Measurements from ENCODE around the gene ADGRE3.
"Not testable (repeated sequence)": the region's sequence is repeated elsewhere in the genome, so short reads cannot be mapped to it uniquely, and the experiment has no call there.

Gene ADGRE3

GRCh38 chr19:14639536-14640277, 34.9 kb downstream of the ADGRE3 start:
- no peaks in the 10 kb centered on the region for H3K36me3 Mint-ChIP-seq (ENCODE audit: low read depth)
- peaks cover 16% of the 10 kb centered on the region for H3K27me3 Mint-ChIP-seq
- peaks cover 15% of the 10 kb centered on the region for H3K9me3 Mint-ChIP-seq

DNA sequence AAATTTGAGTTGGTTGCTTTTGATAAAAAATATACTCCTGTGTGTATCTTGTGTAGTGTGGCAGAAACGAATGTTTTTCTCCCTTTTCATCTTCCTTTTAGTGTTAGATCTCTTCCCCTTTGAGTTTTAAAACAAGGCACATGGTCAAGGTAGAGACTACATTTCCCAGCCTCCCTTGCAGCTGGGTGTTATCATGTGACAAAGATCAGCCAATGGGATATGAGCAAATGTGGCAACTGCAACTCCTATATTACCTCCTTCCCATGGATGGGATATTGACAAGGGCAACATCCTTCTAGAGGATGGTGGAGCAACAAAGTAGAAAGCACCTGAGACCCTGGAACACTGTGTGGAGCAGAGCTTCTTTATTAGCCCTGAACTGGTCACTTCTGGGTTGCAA, 42.4 kb downstream of the ADGRE3 start:
- peaks cover 3% of the 10 kb centered on the region for H3K4me1 Mint-ChIP-seq (ENCODE audit: low read depth)
- no peak overlapping the region for H3K4me3 Mint-ChIP-seq
- no peaks in the 10 kb centered on the region for H3K36me3 Mint-ChIP-seq (ENCODE audit: low read depth)
- peaks cover 7% of the 10 kb centered on the region for H3K9me3 Mint-ChIP-seq
- no peak overlapping the region for H3K27ac Mint-ChIP-seq
- H3K27me3 Mint-ChIP-seq, result no peaks in the 10 kb centered on the region

More at GRCh38 chr19:14639536-14640277, 34.9 kb downstream of the ADGRE3 start:
- H3K4me3 Mint-ChIP-seq, result no peak overlapping the region
- no peaks in the 10 kb centered on the region for H3K4me1 Mint-ChIP-seq (ENCODE audit: low read depth)
- no peak overlapping the region for H3K27ac Mint-ChIP-seq

- H3K4me3 Mint-ChIP-seq, result no peak overlapping the region
- H3K27me3 Mint-ChIP-seq, result no peaks in the 10 kb centered on the region
- no peaks in the 10 kb centered on the region for H3K36me3 Mint-ChIP-seq (ENCODE audit: low read depth)
- H3K27ac Mint-ChIP-seq, result no peak overlapping the region
- peaks cover 3% of the 10 kb centered on the region for H3K9me3 Mint-ChIP-seq
- peaks cover 3% of the 10 kb centered on the region for H3K4me1 Mint-ChIP-seq (ENCODE audit: low read depth)
Observed at GRCh38 chr19:14629557-14629956, 45.1 kb downstream of the ADGRE3 start.

GRCh38 chr19:14624491-14624890, 50.2 kb downstream of the ADGRE3 start:
- not testable (repeated sequence) for H3K36me3 Mint-ChIP-seq (ENCODE audit: low read depth)

GRCh38 chr19:14619404-14619803, 55.2 kb downstream of the ADGRE3 start:
- no peak overlapping the region for H3K4me3 Mint-ChIP-seq
- no peak overlapping the region for H3K27ac Mint-ChIP-seq
- H3K27me3 Mint-ChIP-seq, result peaks cover 7% of the 10 kb centered on the region
- H3K36me3 Mint-ChIP-seq (ENCODE audit: low read depth), result peaks cover 6% of the 10 kb centered on the region
- H3K4me1 Mint-ChIP-seq (ENCODE audit: low read depth), result peaks cover 6% of the 10 kb centered on the region
- peaks cover 10% of the 10 kb centered on the region for H3K9me3 Mint-ChIP-seq

More at GRCh38 chr19:14624491-14624890, 50.2 kb downstream of the ADGRE3 start:
- not testable (repeated sequence) for H3K9me3 Mint-ChIP-seq; H3K27ac Mint-ChIP-seq; H3K4me1 Mint-ChIP-seq (ENCODE audit: low read depth); H3K4me3 Mint-ChIP-seq; H3K27me3 Mint-ChIP-seq

DNA sequence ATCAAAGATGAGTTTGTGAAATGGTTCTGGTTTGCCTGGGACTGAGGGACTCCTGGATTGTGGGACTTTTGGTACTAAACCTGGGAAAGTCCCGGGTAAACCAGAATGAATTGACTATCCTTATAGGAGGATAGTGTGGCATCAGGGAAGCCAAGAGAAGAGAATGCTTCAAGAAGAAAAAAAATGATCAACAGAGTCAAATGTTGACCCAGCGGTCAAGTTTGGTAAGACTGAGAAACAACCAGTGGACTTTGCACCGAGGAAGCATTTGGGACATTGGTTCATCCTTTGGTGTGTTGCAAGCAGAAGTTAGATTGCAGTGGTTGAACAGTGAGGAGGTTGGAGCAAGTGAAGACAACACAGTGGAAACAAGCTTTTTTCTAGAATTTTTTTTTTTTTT, 58.2 kb downstream of the ADGRE3 start:
- Mint-ChIP-seq H3K4me3 (no peak overlapping the region), H3K4me1 (ENCODE audit: low read depth) (peaks cover 11% of the 10 kb centered on the region), H3K27me3 (peaks cover 3% of the 10 kb centered on the region), H3K36me3 (ENCODE audit: low read depth) (peaks cover 6% of the 10 kb centered on the region), H3K9me3 (peaks cover 10% of the 10 kb centered on the region), H3K27ac (peak overlapping the region; percentile 46)

GRCh38 chr19:14615623-14616022, 59.0 kb downstream of the ADGRE3 start:
- Mint-ChIP-seq H3K27ac (no peak overlapping the region), H3K27me3 (peaks cover 3% of the 10 kb centered on the region), H3K36me3 (ENCODE audit: low read depth) (peaks cover 6% of the 10 kb centered on the region), H3K4me1 (ENCODE audit: low read depth) (peaks cover 11% of the 10 kb centered on the region), H3K4me3 (no peak overlapping the region), H3K9me3 (peaks cover 10% of the 10 kb centered on the region)

- Mint-ChIP-seq H3K9me3 (no peaks in the 10 kb centered on the region), H3K27ac (peak overlapping the region; percentile 50), H3K4me1 (ENCODE audit: low read depth) (peaks cover 11% of the 10 kb centered on the region), H3K36me3 (ENCODE audit: low read depth) (peaks cover 9% of the 10 kb centered on the region), H3K4me3 (no peak overlapping the region), H3K27me3 (peaks cover 3% of the 10 kb centered on the region)
Observed at GRCh38 chr19:14614099-14614412, 60.6 kb downstream of the ADGRE3 start.

DNA sequence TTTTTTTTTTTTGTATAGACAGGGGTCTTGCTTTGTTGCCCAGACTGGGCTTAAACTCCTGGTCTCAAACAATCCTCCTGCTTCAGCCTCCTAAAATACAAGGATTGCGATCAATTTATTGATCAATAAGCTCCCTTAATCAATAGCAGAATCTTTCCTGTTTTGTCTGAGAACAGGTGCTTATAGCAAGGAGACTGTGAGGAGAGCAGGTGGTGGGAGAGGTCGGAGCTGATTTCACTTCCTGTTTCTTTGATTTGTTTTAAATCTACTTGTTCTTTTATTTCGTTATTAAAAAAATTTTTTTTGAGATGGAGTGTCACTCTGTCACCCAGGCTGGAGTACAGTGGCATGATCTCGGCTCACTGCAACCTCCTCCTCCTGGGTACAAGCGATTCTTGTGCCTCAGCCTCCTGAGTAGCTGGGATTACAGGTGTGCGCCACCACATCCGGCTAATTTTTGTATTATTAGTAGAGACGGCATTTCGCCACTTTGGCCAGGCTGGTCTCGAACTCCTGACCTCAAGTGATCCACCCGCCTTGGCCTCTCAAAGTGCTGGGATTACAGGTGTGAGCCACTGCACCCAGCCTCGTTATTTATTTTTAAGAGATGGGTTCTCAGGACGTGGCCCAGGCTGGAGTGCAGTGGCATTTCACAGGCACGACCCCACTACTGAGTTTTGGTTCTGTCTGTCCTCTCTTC, 61.1 kb downstream of the ADGRE3 start:
- not testable (repeated sequence) for H3K27me3 Mint-ChIP-seq; H3K4me3 Mint-ChIP-seq; H3K9me3 Mint-ChIP-seq; H3K36me3 Mint-ChIP-seq (ENCODE audit: low read depth); H3K27ac Mint-ChIP-seq
- H3K4me1 Mint-ChIP-seq (ENCODE audit: low read depth), result peaks cover 11% of the 10 kb centered on the region

DNA sequence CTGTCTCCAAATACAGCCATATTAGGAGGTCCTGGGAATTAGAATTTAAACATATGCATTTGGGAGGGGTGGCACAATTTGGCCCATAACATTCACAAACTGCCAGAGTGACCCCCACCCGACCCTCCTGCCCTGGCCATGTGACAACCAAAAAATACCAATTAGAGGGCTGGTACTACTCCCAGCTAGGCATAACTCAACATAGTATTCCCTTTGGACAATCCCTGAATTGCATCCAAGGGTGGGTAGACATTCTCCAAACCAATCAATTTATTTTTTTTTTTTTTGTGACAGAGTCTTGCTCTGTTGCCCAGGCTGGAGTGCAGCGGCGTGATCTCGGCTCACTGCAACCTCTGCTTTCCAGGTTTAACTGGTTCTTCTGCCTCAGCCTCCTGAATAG, 62.0 kb downstream of the ADGRE3 start:
- no peak overlapping the region for H3K4me3 Mint-ChIP-seq
- peaks cover 11% of the 10 kb centered on the region for H3K4me1 Mint-ChIP-seq (ENCODE audit: low read depth)
- H3K27ac Mint-ChIP-seq, result no peak overlapping the region
- H3K27me3 Mint-ChIP-seq, result peaks cover 3% of the 10 kb centered on the region
- no peaks in the 10 kb centered on the region for H3K9me3 Mint-ChIP-seq
- H3K36me3 Mint-ChIP-seq (ENCODE audit: low read depth), result peaks cover 13% of the 10 kb centered on the region

DNA sequence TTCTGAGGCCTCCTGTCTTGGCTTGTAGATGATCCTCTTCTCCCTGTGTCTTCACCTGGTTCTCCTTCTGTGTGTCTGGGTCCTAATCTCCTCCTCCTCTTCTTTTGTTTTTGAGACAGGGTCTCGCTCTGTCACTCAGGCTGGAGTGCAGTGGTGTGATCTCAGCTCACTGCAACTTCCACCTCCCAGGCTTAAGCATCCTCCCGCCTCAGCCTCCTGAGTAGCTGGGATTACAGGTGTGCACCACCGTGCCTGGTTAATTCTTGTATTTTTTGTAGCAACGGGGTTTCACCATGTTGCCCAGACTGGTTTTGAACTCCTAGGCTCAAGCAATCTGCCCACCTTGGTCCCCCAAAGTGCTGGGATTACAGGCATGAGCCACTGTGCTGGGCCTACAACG, 62.4 kb downstream of the ADGRE3 start:
- Mint-ChIP-seq H3K36me3 (ENCODE audit: low read depth) (peaks cover 13% of the 10 kb centered on the region), H3K4me1 (ENCODE audit: low read depth) (peaks cover 11% of the 10 kb centered on the region)
- H3K4me3 Mint-ChIP-seq, H3K9me3 Mint-ChIP-seq, H3K27ac Mint-ChIP-seq, H3K27me3 Mint-ChIP-seq: not testable (repeated sequence)

- Mint-ChIP-seq H3K27ac (no peak overlapping the region), H3K9me3 (no peaks in the 10 kb centered on the region), H3K4me1 (ENCODE audit: low read depth) (peaks cover 10% of the 10 kb centered on the region), H3K27me3 (no peaks in the 10 kb centered on the region), H3K4me3 (no peak overlapping the region), H3K36me3 (ENCODE audit: low read depth) (peaks cover 8% of the 10 kb centered on the region)
Observed at GRCh38 chr19:14611051-14611450, 63.6 kb downstream of the ADGRE3 start.

DNA sequence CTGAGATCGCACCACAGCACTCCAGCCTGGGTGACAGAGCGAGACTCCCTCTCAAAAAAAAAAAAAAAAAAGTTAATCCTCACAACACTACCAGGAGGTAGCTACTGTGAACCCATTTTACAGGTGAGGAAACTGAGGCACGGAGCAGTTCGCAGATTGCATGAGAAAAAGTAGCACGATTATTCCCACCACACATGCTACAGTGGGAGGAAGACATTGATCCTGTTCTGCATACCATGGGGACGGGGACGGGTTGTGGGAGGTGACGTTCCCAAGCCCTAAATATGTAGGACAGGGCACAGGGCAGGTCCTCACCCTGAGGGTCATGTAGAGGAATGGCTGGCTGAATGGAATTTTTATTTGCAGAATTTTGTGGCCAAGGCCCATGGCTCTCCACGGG, 68.0 kb downstream of the ADGRE3 start:
- Mint-ChIP-seq H3K27me3 (no peaks in the 10 kb centered on the region), H3K27ac (no peak overlapping the region), H3K4me3 (no peak overlapping the region), H3K9me3 (no peaks in the 10 kb centered on the region), H3K36me3 (ENCODE audit: low read depth) (peaks cover 16% of the 10 kb centered on the region), H3K4me1 (ENCODE audit: low read depth) (peaks cover 32% of the 10 kb centered on the region)

- H3K9me3 Mint-ChIP-seq, result no peaks in the 10 kb centered on the region
- H3K4me3 Mint-ChIP-seq, result peak overlapping the region; percentile 53
- peaks cover 12% of the 10 kb centered on the region for H3K36me3 Mint-ChIP-seq (ENCODE audit: low read depth)
- H3K27ac Mint-ChIP-seq, result peak overlapping the region; percentile 87
- peaks cover 32% of the 10 kb centered on the region for H3K4me1 Mint-ChIP-seq (ENCODE audit: low read depth)
- H3K27me3 Mint-ChIP-seq, result no peaks in the 10 kb centered on the region
Observed at GRCh38 chr19:14603990-14604387, 70.7 kb downstream of the ADGRE3 start.

DNA sequence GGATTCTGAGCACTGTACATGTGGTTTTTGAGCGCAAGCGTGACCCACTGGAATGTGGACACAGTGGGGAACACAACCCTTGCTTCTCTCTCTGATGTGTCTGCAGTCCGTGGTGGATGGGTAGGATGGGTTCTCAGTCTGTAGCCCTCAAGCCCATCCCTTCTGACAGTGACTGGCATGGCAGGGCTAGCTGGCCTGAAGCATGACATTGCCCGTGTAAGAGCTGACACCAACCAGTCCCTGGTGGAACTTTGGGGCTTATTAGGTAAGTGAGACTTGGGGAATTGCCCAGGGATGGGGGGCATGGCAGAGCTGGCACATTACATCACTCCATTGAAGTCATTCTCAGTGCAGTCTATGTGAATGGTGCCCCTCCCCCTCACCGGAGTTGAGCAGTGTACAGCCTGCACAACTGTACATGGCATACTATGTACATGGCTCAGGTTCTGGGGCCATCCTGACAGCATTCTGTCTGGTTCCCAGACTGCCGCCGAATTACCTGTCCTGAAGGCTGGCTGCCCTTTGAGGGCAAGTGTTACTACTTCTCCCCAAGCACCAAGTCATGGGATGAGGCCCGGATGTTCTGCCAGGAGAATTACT, 75.0 kb downstream of the ADGRE3 start:
- Mint-ChIP-seq H3K27ac (no peak overlapping the region), H3K27me3 (peaks cover 7% of the 10 kb centered on the region), H3K4me3 (no peak overlapping the region), H3K36me3 (ENCODE audit: low read depth) (peaks cover 24% of the 10 kb centered on the region), H3K4me1 (ENCODE audit: low read depth) (peaks cover 14% of the 10 kb centered on the region), H3K9me3 (peaks cover 14% of the 10 kb centered on the region)
